ENCODE data around the gene PLEKHD1.

The PLEKHD1 gene

DNA sequence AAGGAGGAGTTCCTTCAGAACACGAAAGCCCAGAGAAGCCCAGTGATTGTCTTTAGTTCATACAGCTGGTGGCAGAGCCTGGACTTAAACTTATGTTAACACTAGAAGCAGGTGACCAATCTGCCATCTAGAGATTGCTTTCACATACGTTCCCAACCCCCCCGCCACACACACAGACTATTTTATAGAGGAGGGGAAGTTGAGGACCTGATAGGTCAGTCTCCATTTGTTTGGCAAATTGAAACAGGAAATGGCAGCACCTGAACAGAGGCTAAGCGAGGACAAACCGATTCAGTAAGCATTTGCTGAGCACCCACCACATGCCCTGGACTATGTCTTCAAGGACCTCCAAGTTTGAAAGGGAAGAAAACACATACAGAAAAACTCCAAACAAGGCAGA, 4.8 kb upstream of the PLEKHD1 start:
- H3K27ac ChIP-seq = no peak overlapping the region
- no peak for TF ChIP-seq Cebpa-rat (IDR thresholded peaks at IDR 0.05)
- peaks cover 0 to 20% (median 10%) of the 10 kb centered on the region in 11 experiments; a peak in 11 of 22 replicates for H4K20me1 ChIP-seq
- H3K9ac ChIP-seq = no peak overlapping the region
- peaks cover 23 to 28% (median 25%) of the 10 kb centered on the region in 11 experiments for H3K27me3 ChIP-seq
- H3K9me3 ChIP-seq (replicated peaks in 1 of 11) = no peaks in the 10 kb centered on the region
- H3K4me2 ChIP-seq = 0 out of 22 replicates have a peak overlapping the region, but pooled peaks of 1 of the 11 experiments have one; percentile 87
- no peak overlapping the region for H3K4me3 ChIP-seq
- H3K36me3 ChIP-seq = no peaks in the 10 kb centered on the region
- H3K4me1 ChIP-seq = peaks cover 19 to 52% (median 46%) of the 10 kb centered on the region in 10 experiments

DNA sequence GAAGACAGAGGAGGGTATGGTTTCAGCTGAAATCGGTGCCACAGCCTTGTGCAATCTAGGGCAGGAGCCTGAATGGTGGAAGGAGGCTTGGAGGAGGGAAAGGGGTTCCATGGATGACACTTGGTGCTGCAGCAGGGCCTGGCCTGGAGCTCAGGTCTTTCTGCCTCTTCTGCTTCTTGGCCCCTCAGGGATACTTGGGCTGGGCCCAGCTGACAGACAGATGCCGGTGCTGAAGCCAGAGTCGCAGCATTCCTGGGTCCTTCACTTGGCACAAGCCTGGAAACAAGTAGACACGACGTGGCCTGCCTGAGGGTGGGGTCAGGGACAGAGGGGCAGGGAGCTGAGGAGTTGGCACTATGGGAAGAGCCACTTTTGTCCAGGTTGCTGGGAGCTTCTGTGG, 4.4 kb upstream of the PLEKHD1 start:
- no peak for TF ChIP-seq Cebpa-rat (IDR thresholded peaks at IDR 0.05)
- Histone ChIP-seq H4K20me1 (peaks cover 0 to 20% (median 10%) of the 10 kb centered on the region in 11 experiments; a peak in 11 of 22 replicates), H3K4me2 (peak overlapping the region in 2 of 11 experiments; percentile 10 to 87; a peak in 2 of 22 replicates), H3K36me3 (no peaks in the 10 kb centered on the region), H3K9ac (no peak overlapping the region), H3K9me3 (replicated peaks in 1 of 11) (no peaks in the 10 kb centered on the region), H3K27ac (no peak overlapping the region), H3K4me1 (peaks cover 19 to 47% (median 43%) of the 10 kb centered on the region in 10 experiments), H3K4me3 (no peak overlapping the region), H3K27me3 (peaks cover 27 to 32% (median 29%) of the 10 kb centered on the region in 11 experiments)

DNA sequence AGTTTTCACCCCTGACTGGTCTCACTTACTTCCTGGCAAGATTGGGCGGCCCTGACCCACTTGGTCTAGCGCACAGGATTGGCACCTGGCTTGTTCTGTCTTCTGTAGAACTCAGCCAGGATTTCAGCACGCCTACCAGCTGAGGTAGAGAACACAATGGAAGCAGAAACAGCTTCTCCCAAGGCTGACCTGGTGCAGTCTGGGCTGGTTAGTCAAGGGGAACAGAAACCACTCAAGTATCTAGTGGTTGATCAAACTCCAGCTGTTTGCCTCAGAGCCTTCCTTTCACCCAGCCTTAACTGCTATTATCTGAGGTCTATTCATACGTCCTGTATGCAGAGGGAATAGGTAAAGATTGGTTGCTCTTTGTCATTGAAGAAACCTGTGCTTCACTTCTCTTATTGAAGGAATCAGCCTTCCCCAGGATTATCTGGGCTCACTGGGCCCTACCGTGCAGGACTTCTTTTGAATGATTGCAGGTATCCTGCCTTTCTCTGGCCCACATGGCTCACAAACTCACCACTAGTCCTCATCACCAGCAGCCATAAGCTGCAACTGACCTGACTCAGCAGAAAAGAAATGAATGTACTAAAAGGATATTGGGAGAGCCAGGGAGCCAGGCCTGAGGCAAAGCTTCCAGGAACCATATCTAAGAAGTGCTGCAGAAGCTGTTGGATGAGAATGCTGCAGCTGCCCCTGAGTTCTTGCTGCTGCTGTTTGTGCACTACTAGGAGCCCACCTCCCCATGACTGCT, 2.5 kb upstream of the PLEKHD1 start:
- Histone ChIP-seq H4K20me1 (peaks cover 0 to 20% (median 10%) of the 10 kb centered on the region in 11 experiments; a peak in 11 of 22 replicates), H3K36me3 (no peaks in the 10 kb centered on the region), H3K27ac (peak overlapping the region in 1 of 11 experiments; percentile 24; a peak in 3 of 22 replicates), H3K9me3 (replicated peaks in 1 of 11) (no peaks in the 10 kb centered on the region), H3K4me3 (no peak overlapping the region), H3K4me1 (peaks cover 19 to 44% (median 39%) of the 10 kb centered on the region in 10 experiments), H3K9ac (no peak overlapping the region), H3K4me2 (peak overlapping the region; percentile 33 to 87 (median 68)), H3K27me3 (peaks cover 44 to 49% (median 48%) of the 10 kb centered on the region in 11 experiments)
- no peak for TF ChIP-seq Cebpa-rat (IDR thresholded peaks at IDR 0.05)

DNA sequence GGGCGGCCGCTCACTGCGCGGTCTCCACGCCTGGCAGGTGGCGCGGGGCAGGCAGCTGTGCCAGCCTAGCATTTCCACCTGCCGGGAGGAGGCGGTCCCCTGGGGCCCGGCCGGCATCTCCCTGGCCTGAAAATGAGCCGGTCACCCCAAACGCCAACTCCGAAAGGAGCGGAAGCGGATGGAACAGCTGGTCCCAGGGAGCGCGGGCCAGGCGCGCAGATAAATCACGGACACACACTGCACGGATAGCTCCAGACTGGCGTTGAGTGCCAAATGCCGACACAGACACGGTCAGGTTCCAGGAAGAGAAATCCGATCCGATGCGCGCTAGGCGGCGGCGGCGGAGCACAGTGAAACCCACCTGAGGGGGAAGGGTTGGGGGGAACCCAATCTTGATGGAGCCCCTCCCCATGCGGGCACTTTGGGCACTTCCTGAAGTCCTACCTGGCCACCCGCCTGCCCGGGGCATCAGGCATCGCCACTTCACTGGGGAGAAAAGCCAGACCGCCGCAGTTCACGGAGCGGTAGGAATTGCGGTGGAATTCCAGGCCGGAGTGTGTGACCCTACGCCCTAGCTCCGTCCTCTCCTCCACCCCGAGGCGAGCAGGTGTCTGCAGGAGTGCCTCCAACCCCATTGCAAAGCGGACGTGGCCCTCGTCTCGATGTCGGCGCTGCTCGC, 624 bp upstream of the PLEKHD1 start:
- Histone ChIP-seq H3K4me1 (peaks cover 32 to 59% (median 53%) of the 10 kb centered on the region in 10 experiments), H3K9ac (no peak overlapping the region), H3K36me3 (no peaks in the 10 kb centered on the region), H4K20me1 (peaks cover 0 to 20% (median 10%) of the 10 kb centered on the region in 11 experiments; a peak in 11 of 22 replicates), H3K4me2 (peak overlapping the region; percentile 2 to 87 (median 61); a peak in 19 of 22 replicates), H3K9me3 (replicated peaks in 1 of 11) (no peaks in the 10 kb centered on the region), H3K27ac (no peak overlapping the region), H3K4me3 (peak overlapping the region in 2 of 10 experiments; percentile 14 to 15; a peak in 2 of 20 replicates), H3K27me3 (peaks cover 44 to 50% (median 48%) of the 10 kb centered on the region in 11 experiments)
- no peak for TF ChIP-seq Cebpa-rat (IDR thresholded peaks at IDR 0.05)

DNA sequence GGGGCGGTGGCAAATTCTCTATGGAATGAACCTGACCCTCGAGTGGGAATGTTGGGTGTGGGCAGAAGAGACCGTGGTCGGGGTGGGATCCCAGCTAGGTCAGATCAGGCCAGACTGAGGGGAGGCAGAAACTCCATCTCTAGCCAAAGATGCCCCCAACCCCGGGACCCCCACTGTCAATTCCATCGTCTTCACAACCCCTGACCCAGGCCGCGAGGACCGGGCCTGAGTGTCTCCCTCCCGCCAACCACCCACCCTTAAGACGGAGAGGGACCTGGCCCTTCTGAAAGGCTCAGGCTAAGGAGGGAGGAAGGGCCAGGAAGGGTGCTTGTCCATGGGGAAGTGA, 760 bp downstream of the PLEKHD1 start:
- Histone ChIP-seq H3K4me1 (peaks cover 32 to 59% (median 53%) of the 10 kb centered on the region in 10 experiments), H3K27ac (no peak overlapping the region), H3K4me3 (no peak overlapping the region), H3K9ac (no peak overlapping the region), H3K36me3 (no peaks in the 10 kb centered on the region), H3K9me3 (replicated peaks in 1 of 11) (no peaks in the 10 kb centered on the region), H3K4me2 (no peak overlapping the region), H4K20me1 (peaks cover 0 to 20% (median 10%) of the 10 kb centered on the region in 11 experiments; a peak in 11 of 22 replicates), H3K27me3 (peaks cover 44 to 50% (median 48%) of the 10 kb centered on the region in 11 experiments)
- no peak for TF ChIP-seq Cebpa-rat (IDR thresholded peaks at IDR 0.05)

DNA sequence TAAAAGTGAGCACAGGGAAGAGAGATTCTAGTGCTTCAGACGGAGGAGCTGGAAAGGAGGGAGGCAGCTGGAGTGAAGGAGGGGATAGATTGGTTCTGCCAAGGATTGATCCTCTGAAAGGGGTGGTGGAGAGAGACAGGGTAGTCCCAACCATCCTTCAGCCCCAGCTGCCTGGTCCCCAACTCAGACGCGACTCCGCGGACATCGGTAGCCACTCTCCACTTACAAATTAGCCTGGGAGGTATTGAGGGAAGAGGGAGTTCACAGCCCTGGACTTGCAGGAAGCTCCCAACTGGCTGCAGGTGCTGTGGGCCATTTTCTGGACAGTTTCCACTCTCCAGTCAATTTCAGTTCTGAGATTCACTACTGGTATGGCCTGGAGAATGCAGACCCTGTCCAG, 1.2 kb downstream of the PLEKHD1 start:
- no peaks in the 10 kb centered on the region for H3K36me3 ChIP-seq
- no peaks in the 10 kb centered on the region for H3K9me3 ChIP-seq (replicated peaks in 1 of 11)
- peaks cover 0 to 20% (median 10%) of the 10 kb centered on the region in 11 experiments; a peak in 11 of 22 replicates for H4K20me1 ChIP-seq
- H3K4me3 ChIP-seq = no peak overlapping the region
- peaks cover 44 to 50% (median 48%) of the 10 kb centered on the region in 11 experiments for H3K27me3 ChIP-seq
- no peak overlapping the region for H3K27ac ChIP-seq
- no peak overlapping the region for H3K4me2 ChIP-seq
- TF ChIP-seq Cebpa-rat (IDR thresholded peaks at IDR 0.05) = no peak
- H3K9ac ChIP-seq = no peak overlapping the region
- H3K4me1 ChIP-seq = peaks cover 32 to 58% (median 52%) of the 10 kb centered on the region in 10 experiments

DNA sequence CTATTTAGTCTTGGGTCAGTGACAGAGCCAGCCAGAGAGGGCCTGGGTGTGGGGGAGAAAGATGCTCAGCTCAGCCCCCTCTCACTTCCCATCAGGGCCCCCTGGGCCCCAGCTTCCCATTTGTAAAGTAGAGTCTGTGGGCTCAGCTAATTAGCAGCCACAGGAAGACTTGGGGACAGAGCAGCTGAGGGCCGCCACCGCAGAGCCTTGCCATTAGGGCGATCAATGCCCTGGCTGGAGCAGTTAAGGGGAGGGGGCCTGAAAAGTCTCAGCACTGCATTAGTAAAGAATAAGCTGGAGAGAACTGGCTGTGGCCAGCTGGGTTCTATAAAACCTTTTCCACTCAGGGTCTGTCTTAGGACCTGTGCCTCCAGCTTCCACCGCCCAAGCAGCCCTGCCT, 2.7 kb downstream of the PLEKHD1 start:
- Histone ChIP-seq H3K4me3 (no peak overlapping the region), H3K27ac (no peak overlapping the region), H3K36me3 (no peaks in the 10 kb centered on the region), H3K27me3 (peaks cover 44 to 50% (median 46%) of the 10 kb centered on the region in 11 experiments), H3K4me1 (peaks cover 25 to 43% (median 38%) of the 10 kb centered on the region in 10 experiments), H3K4me2 (peak overlapping the region; percentile 20 to 79 (median 59); a peak in 21 of 22 replicates), H3K9ac (no peak overlapping the region), H3K9me3 (replicated peaks in 1 of 11) (no peaks in the 10 kb centered on the region), H4K20me1 (peaks cover 0 to 19% (median 8%) of the 10 kb centered on the region in 11 experiments; a peak in 11 of 22 replicates)
- TF ChIP-seq Cebpa-rat (IDR thresholded peaks at IDR 0.05) = no peak

DNA sequence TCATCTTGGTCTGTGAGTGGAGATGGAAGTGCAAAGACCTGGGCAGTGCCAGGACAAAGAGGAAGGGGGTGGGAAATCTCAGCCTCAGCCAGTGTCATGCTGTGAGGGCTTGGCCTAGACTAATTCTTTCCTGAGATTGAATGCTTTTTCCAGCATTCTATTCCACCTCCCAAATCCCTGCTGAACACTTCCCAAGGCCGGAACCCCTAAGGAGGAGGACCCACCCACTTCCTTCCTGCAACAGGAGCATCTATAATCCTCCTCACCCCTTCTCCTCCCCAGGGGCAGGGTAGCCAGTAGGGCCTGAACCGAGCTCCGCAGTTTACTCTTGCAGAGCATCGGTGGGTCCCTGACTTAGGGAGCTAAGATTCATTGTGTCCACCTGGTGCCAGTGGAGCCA, 3.2 kb downstream of the PLEKHD1 start:
- H3K36me3 ChIP-seq = no peaks in the 10 kb centered on the region
- H3K9me3 ChIP-seq (replicated peaks in 1 of 11) = no peaks in the 10 kb centered on the region
- peaks cover 0 to 19% (median 5%) of the 10 kb centered on the region in 11 experiments; a peak in 8 of 22 replicates for H4K20me1 ChIP-seq
- peaks cover 39 to 45% (median 41%) of the 10 kb centered on the region in 11 experiments for H3K27me3 ChIP-seq
- TF ChIP-seq Cebpa-rat (IDR thresholded peaks at IDR 0.05) = no peak
- H3K9ac ChIP-seq = no peak overlapping the region
- no peak overlapping the region for H3K27ac ChIP-seq
- H3K4me3 ChIP-seq = no peak overlapping the region
- peak overlapping the region; percentile 20 to 79 (median 59); a peak in 21 of 22 replicates for H3K4me2 ChIP-seq
- H3K4me1 ChIP-seq = peaks cover 21 to 37% (median 32%) of the 10 kb centered on the region in 10 experiments

DNA sequence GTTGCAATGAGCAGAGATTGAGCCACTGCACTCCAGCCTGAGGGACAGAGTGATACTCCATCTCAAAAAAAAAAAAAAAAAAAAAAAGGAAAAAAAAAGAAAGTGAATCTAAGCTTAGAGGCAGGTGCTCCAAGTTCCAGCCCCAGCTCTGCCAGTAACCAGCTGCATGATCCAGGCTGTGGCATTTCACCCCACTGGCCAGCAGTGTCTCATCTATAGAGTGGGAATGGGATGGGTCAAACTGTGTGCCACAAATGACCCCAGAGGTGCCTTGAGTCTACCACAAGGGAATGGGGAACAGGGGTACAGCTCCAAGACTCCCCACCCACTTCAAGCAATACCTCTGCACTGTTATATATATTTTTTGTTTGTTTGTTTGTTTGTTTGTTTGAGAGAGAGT, 5.0 kb downstream of the PLEKHD1 start:
- H3K9ac ChIP-seq = no peak overlapping the region
- no peaks in the 10 kb centered on the region for H3K36me3 ChIP-seq
- TF ChIP-seq Cebpa-rat (IDR thresholded peaks at IDR 0.05) = no peak
- no peak overlapping the region for H3K4me3 ChIP-seq
- H3K27ac ChIP-seq = no peak overlapping the region
- peaks cover 0 to 5% (median 0%) of the 10 kb centered on the region in 11 experiments; a peak in 4 of 22 replicates for H4K20me1 ChIP-seq
- peaks cover 13 to 20% (median 16%) of the 10 kb centered on the region in 10 experiments for H3K4me1 ChIP-seq
- H3K4me2 ChIP-seq = no peak overlapping the region
- no peaks in the 10 kb centered on the region for H3K9me3 ChIP-seq (replicated peaks in 1 of 11)
- H3K27me3 ChIP-seq = peaks cover 22 to 28% (median 23%) of the 10 kb centered on the region in 11 experiments

Data from BLaER1 treated with 17β-estradiol and CSF1 and Interleukin-3, amounts not matched to agents 10 nM and 100 nM (cell line).